Activated CD4-positive, alpha-beta T cell treated with anti-CD3 and anti-CD28 coated beads, Interleukin-10, Interleukin-2, amounts not matched to agents 100 ng/mL and 50 ng/mL, durations not matched to agents 16 hours and 8 hours (primary cell): Measurements from ENCODE around the gene SHANK3.

Experiments
- DNase-seq: peaks from one replicate; pipeline ENCODE4 v3.0.0-alpha.2; 2020

Gene SHANK3

GRCh38 chr22:50714631-50715179 lies 42.1 kb downstream of the SHANK3 start:
- DNase-seq = no peak

- no peak for DNase-seq
Observed at GRCh38 chr22:50715250-50715649, 42.6 kb downstream of the SHANK3 start.

- no peak for DNase-seq
Observed at GRCh38 chr22:50715776-50716175, 43.2 kb downstream of the SHANK3 start.

GRCh38 chr22:50716290-50717024 lies 43.8 kb downstream of the SHANK3 start:
- DNase-seq = no peak

DNA sequence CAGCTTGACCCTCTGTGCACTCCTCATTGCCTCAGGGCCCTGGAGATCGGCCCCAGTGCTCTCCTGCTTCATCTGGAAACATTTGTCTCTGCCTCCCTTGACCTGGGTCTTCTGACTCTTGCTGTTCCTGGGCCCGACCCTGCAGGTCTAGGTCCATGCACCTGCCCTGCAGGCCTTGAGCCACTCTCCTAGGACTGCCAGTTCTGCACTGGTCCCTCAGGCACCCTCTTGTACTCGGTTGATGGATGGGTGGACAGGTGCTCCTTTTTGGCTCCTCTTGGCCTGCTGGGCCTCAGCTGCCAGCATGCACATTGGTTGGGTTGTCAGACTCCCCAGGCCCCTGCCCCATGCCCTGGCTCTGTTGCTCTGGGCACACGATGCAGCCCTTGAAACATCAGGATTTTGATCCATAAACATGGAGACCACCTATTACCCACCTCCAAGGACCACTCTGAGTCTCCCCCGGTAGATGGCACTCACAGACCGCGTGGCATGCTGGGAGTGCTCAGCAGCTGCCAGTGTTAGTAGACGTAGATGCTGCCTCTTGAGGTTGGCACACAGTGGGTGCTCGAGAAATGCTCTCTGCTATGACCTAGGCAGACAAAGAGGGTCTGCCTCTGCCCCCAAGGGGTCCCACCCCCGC lies 45.2 kb downstream of the SHANK3 start:
- no peak for DNase-seq

DNA sequence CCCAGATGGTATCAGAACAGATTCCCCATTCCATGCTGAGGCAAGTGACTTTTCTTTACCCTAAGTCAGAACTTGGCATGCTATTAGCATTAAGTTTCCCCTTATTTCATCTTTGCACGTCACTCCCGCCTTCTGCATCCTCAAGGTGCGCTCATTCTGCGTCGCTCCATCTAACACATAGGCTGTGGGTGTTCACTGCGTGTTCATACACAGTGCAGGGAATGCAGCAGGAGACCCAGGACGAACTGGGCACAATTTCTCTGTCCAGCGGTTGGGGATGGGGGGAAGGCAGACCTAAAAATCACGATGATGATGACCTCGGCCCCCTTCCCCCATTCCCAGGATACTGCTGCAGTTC lies 45.7 kb downstream of the SHANK3 start:
- no peak for DNase-seq

GRCh38 chr22:50719814-50720300 lies 47.2 kb downstream of the SHANK3 start:
- no peak for DNase-seq

DNA sequence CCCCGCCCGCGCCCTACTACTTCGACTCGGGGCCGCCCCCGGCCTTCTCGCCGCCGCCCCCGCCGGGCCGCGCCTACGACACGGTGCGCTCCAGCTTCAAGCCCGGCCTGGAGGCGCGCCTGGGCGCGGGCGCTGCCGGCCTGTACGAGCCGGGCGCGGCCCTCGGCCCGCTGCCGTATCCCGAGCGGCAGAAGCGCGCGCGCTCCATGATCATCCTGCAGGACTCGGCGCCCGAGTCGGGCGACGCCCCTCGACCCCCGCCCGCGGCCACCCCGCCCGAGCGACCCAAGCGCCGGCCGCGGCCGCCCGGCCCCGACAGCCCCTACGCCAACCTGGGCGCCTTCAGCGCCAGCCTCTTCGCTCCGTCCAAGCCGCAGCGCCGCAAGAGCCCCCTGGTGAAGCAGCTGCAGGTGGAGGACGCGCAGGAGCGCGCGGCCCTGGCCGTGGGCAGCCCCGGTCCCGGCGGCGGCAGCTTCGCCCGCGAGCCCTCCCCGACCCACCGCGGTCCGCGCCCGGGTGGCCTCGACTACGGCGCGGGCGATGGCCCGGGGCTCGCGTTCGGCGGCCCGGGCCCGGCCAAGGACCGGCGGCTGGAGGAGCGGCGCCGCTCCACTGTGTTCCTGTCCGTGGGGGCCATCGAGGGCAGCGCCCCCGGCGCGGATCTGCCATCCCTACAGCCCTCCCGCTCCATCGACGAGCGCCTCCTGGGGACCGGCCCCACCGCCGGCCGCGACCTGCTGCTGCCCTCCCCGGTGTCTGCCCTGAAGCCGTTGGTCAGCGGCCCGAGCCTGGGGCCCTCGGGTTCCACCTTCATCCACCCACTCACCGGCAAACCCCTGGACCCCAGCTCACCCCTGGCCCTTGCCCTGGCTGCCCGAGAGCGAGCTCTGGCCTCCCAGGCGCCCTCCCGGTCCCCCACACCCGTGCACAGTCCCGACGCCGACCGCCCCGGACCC lies 48.0 kb downstream of the SHANK3 start:
- no peak for DNase-seq

DNA sequence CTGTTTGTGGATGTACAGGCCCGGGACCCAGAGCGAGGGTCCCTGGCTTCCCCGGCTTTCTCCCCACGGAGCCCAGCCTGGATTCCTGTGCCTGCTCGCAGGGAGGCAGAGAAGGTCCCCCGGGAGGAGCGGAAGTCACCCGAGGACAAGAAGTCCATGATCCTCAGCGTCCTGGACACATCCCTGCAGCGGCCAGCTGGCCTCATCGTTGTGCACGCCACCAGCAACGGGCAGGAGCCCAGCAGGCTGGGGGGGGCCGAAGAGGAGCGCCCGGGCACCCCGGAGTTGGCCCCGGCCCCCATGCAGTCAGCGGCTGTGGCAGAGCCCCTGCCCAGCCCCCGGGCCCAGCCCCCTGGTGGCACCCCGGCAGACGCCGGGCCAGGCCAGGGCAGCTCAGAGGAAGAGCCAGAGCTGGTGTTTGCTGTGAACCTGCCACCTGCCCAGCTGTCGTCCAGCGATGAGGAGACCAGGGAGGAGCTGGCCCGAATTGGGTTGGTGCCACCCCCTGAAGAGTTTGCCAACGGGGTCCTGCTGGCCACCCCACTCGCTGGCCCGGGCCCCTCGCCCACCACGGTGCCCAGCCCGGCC lies 48.7 kb downstream of the SHANK3 start:
- DNase-seq = no peak

DNA sequence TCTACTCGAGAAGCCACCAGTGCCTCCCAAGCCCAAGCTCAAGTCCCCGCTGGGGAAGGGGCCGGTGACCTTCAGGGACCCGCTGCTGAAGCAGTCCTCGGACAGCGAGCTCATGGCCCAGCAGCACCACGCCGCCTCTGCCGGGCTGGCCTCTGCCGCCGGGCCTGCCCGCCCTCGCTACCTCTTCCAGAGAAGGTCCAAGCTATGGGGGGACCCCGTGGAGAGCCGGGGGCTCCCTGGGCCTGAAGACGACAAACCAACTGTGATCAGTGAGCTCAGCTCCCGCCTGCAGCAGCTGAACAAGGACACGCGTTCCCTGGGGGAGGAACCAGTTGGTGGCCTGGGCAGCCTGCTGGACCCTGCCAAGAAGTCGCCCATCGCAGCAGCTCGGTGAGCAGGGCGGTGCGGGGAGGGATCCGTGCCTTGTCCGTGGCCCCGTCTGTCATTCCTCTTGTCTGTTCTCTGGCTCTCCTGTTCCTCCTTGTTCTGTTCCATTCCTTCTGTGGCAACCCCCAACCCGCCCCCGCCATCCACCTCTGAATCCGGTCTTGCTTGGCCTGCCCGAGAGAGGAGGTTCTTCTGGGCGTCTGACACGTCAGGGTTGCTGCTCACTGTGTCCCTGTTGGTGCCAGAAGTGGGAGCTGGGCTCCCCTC lies 49.6 kb downstream of the SHANK3 start:
- no peak for DNase-seq
